GM12865 (cell line): Measurements from ENCODE around the gene XIRP1.

Experiments
- DNase-seq: peaks from one replicate; pipeline ENCODE4 v3.0.0; 2010; ENCODE audit warnings: low read depth
- H3K4me3 ChIP-seq: 2 replicates; pipeline ENCODE4 v1.5.1; 2011; ENCODE audit warnings: mild to moderate bottlenecking, low read depth, low read length, control low read depth
- TF ChIP-seq, protein P1 (sequence below): IDR thresholded peaks from 2 replicates; pipeline ENCODE4 v1.5.1; 2011; ENCODE audit warnings: low read length, control low read depth, low read depth, inconsistent platforms; ENCODE audit not compliant: insufficient read depth; ENCODE audit errors: missing control alignments

The XIRP1 gene

DNA sequence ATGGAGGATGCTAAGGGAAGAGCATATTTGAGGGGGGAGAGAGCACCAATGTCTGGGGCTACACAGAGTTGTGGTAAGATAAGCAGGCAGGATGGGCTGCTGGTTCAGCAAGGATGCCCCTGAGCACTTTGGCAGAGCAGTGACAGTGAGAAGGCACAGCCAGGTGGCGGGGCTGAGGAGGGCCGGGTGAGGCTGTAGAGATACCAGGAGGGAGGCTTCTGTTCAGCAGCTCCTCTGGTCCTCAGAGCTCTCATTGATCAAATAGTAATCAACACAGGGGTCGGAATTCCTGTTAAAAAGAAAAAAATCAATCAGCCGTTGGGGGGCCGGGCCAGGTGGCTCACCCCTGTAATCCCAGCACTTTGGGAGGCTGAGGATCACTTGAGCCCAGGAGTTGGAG, 11.5 kb upstream of the XIRP1 start:
- TF ChIP-seq, protein P1, sequence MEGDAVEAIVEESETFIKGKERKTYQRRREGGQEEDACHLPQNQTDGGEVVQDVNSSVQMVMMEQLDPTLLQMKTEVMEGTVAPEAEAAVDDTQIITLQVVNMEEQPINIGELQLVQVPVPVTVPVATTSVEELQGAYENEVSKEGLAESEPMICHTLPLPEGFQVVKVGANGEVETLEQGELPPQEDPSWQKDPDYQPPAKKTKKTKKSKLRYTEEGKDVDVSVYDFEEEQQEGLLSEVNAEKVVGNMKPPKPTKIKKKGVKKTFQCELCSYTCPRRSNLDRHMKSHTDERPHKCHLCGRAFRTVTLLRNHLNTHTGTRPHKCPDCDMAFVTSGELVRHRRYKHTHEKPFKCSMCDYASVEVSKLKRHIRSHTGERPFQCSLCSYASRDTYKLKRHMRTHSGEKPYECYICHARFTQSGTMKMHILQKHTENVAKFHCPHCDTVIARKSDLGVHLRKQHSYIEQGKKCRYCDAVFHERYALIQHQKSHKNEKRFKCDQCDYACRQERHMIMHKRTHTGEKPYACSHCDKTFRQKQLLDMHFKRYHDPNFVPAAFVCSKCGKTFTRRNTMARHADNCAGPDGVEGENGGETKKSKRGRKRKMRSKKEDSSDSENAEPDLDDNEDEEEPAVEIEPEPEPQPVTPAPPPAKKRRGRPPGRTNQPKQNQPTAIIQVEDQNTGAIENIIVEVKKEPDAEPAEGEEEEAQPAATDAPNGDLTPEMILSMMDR, result no peak
- DNase-seq, result no peak
- H3K4me3 ChIP-seq, result no peak overlapping the region

DNA sequence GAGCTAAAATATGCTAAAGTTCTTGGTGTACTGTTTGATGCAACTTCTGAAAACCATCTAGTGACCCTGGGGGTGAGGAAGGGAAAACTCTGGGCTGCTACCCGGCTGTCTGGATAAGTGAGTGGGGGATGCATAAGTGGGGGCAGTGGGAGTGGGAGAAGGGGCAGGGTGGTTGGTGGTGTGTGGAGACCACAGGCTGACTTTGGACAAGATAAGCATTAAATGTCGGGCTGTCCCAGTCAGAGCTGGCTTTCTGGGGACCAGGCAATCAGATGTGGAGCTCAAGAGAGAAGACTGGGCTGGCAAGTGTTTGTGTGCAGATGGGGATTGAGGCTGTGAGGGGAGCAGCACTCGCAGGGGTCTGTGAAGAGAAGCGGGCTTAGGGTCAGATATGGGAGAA, 11.0 kb upstream of the XIRP1 start:
- TF ChIP-seq, protein P1, result no peak
- DNase-seq, result no peak
- no peak overlapping the region for H3K4me3 ChIP-seq

DNA sequence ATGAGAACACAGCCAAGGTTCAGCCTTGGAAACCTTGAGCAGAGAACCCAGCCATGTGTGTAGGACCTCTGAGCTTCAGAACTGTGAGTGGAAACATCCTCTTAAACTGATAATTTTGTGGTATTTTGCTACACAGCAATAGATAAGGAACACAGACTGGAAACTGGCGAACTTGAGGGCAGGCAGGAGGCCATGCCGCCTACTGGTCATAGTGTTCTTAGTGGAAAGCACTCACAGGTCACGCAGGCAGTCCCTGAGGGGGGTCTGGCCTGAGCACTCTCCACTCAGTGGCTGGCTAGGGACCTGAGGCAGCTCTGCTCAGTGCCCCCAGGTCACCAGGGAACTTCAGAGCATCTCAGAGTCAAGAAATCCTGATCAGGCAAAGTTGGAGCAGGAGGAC, 9.7 kb upstream of the XIRP1 start:
- TF ChIP-seq, protein P1, result no peak
- DNase-seq, result no peak
- H3K4me3 ChIP-seq, result no peak overlapping the region

DNA sequence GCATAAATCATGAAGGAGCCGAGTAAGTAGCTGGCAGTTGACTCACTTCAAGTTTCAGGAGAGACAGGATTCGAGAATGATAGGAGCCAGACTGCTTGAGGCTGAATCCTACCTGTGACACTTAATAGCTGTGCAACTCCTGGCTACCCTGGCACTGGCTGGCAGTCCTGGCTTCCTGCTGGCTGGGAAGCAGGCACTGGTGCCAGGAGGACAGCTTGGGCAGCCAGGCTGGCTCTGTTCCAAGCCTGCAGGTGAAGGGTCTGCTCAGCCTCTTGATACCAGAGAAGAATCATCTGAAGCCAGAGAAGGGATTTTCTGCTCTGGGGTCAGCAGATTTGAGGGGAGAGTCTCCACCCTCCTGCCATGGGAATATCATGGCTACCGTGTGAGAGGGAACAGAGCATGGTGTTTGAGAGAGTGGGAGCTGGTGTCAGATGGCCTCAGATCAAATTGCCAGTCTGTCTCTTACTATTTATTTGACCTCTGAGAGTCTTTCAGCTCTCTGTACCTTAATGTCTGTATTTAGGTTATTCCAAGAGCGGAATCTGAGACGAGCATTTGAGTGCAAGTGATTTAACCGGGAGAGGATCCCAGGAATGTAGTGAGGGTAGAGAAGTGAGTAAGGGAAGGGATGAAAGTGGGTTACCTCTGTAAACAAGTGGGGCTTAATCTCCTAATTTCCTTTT, 4.4 kb upstream of the XIRP1 start:
- no peak for DNase-seq
- H3K4me3 ChIP-seq, result no peak overlapping the region
- TF ChIP-seq, protein P1, result no peak

DNA sequence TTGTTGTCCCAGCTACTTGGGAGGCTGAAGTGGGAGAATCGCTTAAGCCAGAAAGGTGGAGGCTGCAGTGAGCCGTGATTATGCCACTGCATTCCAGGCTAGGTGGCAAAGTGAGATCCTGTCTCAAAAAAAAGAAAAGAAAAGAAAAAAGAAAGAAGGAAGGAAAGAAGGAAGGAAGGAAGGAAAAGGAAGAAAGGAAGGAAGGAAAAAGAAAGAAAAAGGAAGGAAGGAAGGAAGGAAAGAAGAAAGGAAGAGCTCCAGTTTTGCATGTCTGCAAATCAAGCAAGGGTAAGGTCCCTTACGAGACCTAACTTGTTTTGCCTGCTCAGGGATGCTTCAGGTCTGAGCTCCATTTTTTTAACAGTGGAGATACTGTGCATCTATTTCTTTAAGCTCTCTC, 3.6 kb upstream of the XIRP1 start:
- no peak for DNase-seq
- H3K4me3 ChIP-seq, result no peak overlapping the region
- TF ChIP-seq, protein P1, result no peak

DNA sequence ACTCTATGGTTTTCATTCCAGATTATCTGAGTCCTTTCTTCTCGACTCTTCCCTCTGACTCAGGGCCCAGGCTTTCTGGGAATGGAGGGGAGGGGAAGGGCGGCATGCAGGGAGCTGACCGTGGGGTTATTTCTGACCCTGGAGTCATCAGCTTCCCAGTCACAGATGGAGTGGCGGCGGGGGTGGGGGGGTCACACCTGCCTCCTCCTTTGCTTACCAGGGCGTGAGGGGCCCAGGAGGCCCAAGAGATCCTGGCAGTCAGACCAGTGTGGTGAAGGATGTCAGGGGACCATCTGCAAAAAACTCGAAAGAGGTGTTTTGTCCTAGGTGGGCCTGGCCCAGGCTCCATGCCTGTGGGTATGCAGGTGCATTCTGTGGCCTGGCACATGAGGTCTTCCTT, 996 bp upstream of the XIRP1 start:
- DNase-seq, result no peak
- H3K4me3 ChIP-seq, result no peak overlapping the region
- TF ChIP-seq, protein P1, result no peak

DNA sequence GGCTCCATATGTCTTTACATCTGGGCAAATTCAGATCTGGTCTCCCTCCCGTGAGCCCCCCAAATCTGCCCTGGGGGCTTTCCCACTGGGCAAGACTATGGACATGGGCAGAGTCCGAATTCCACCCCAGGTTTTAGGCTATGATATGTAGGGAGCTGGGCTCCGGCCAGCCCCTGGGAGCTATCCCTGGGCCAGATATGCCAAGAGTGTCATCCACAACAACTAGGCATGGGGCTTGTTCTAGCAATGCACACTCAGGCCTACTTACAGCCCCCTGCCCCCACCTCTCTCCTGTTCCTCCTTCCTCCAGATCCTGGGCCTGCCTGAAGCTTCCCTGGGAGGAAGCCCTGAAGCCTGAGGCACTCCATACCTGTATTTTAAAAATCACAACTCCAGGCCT, 622 bp downstream of the XIRP1 start:
- no peak overlapping the region for H3K4me3 ChIP-seq
- no peak for DNase-seq
- TF ChIP-seq, protein P1, result no peak
